Loucy (cell line): ENCODE results near the gene KCNK18.

ENCODE experiments used
- EZH2phosphoT487 ChIP-seq: fragments of 200-600 bp; IDR thresholded peaks from 2 replicates; pipeline ENCODE4 v1.6.1; 2018; ENCODE audit warnings: antibody characterized with exemption, mild to moderate bottlenecking, moderate library complexity, borderline replicate concordance
- TF ChIP-seq, protein P1 (sequence below): fragments of 200-600 bp; sonication (generic); conservative IDR thresholded peaks from 2 replicates; pipeline ENCODE4 v1.5.1; 2014; ENCODE audit warnings: mild to moderate bottlenecking, antibody characterized with exemption, low read length

DNA sequence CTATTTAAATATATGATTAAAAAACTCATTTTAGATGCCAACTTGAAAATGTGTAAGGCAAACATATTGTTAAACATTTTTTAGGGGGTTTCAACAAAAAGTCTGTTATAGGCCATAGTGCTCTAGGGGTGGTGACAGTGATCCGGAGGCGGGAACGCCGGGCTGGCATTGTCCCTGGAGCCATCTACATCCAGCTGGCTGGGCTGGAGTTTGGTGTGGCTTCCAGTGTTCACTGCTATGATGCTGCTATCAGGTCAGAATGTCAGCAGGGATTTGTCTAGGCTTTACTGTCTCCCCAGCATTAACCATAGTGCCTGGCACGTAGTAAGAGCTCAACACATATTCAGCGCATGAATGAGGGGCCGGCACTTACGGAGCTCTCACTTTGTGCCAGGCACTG is 41.8 kb downstream of the KCNK18 start:
- TF ChIP-seq, protein P1, sequence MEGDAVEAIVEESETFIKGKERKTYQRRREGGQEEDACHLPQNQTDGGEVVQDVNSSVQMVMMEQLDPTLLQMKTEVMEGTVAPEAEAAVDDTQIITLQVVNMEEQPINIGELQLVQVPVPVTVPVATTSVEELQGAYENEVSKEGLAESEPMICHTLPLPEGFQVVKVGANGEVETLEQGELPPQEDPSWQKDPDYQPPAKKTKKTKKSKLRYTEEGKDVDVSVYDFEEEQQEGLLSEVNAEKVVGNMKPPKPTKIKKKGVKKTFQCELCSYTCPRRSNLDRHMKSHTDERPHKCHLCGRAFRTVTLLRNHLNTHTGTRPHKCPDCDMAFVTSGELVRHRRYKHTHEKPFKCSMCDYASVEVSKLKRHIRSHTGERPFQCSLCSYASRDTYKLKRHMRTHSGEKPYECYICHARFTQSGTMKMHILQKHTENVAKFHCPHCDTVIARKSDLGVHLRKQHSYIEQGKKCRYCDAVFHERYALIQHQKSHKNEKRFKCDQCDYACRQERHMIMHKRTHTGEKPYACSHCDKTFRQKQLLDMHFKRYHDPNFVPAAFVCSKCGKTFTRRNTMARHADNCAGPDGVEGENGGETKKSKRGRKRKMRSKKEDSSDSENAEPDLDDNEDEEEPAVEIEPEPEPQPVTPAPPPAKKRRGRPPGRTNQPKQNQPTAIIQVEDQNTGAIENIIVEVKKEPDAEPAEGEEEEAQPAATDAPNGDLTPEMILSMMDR, result no peak
- TF ChIP-seq EZH2phosphoT487, result no peak
